ENCODE data around the gene CAMK1G. TPM values are rescaled to one million over a fixed set of nuclear protein-coding genes. Genes with fewer than 3 reads are reported as not detected.

CAMK1G gene
- total RNA-seq, 1 donor from 2014 or later = not detected

DNA sequence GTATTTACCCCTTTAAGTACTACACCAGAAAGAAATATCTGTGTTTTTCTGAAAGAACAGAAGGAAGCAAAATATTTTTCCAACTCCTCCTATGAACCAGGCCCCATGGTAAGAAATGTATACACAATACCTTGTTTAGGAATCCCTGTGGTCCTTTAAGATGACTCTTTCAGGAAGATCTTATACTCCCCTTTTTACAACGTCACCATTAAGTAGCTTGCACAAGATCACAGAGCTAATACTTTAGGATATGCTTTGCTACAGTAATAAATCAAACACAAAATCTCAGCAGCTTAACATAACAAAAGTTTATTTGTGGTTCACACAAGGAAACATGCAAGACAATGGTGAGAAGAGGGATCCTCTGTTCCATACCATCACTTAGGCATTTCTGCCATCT lies 77.6 kb downstream of the CAMK1G start:
- Histone ChIP-seq H3K27ac (replicated peaks) (no peak overlapping the region), H3K9me3 (replicated peaks) (no peaks in the 10 kb centered on the region), H3K36me3 (no peaks in the 10 kb centered on the region), H3K27me3 (ENCODE audit: low read depth) (peaks cover 5% of the 10 kb centered on the region), H3K4me3 (no peak overlapping the region), H3K4me1 (peaks cover 3% of the 10 kb centered on the region)
- intact Hi-C loops (cut with micrococcal nuclease) = no loop called here
- no peak for DNase-seq
- TF ChIP-seq CTCF (IDR thresholded peaks at IDR 0.05; ENCODE audit: borderline replicate concordance) = no peak

DNA sequence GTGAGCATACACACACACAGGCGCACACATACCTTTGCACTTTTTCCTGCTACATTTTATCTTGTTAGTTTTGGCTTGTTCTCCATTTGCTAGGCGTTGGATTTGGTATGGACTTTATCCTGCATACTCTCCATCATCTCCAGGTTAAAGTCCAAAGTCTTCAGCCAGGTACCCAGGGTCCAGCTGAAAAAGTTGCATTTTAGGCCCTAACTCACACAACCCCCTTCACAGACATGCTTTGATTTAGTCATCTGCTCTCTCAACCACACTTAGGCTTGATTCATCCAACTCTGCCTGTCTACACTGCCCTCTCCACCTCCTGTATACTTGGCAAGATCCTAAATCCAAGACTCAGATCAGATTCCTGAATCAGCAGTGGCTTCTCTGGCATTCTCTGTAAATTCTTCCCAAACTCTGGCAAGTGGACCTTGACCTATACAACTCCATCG lies 79.4 kb downstream of the CAMK1G start:
- H3K27me3 ChIP-seq (ENCODE audit: low read depth) = peaks cover under 1% of the 10 kb centered on the region
- no peak for DNase-seq
- intact Hi-C loops (cut with micrococcal nuclease) = no loop called here
- H3K4me1 ChIP-seq = peaks cover 3% of the 10 kb centered on the region
- no peak overlapping the region for H3K4me3 ChIP-seq
- no peak overlapping the region for H3K27ac ChIP-seq (replicated peaks)
- no peak for TF ChIP-seq CTCF (IDR thresholded peaks at IDR 0.05; ENCODE audit: borderline replicate concordance)
- no peaks in the 10 kb centered on the region for H3K36me3 ChIP-seq
- no peaks in the 10 kb centered on the region for H3K9me3 ChIP-seq (replicated peaks)

Small RNA genes within 50 kb of the gene (microRNA-seq; reads per million reads assigned to microRNA genes)
- gene MIR4260 = not detected

Other genes with a start within 250 kb of the CAMK1G start
- gene LAMB3, start 68.7 kb downstream of the CAMK1G start, total RNA-seq = 6.5 TPM
- 307 TPM for gene G0S2, start 91.7 kb downstream of the CAMK1G start, total RNA-seq
- gene HSD11B1, start 121.1 kb downstream of the CAMK1G start, total RNA-seq = 4.1 TPM
- gene TRAF3IP3, start 172.3 kb downstream of the CAMK1G start, total RNA-seq = 1.2 TPM
- 1.9 TPM for gene C1orf74, start 200.8 kb downstream of the CAMK1G start, total RNA-seq
- gene IRF6, start 222.4 kb downstream of the CAMK1G start, total RNA-seq = 43.3 TPM
- 2.4 TPM for gene UTP25, start 244.3 kb downstream of the CAMK1G start, total RNA-seq

Data from left ventricle myocardium inferior (tissue), 1 donor.